GM06990 (cell line): ENCODE data around the gene MAGI2.

ENCODE experiments used
- DNase-seq: peaks from one replicate; pipeline ENCODE4 v3.0.0-alpha.2; 2011; ENCODE audit not compliant: insufficient read length; ENCODE audit errors: extremely low read depth
- H3K27me3 ChIP-seq: replicated peaks from 2 replicates; pipeline ENCODE4 v1.6.0; 2011; ENCODE audit warnings: low read length; ENCODE audit not compliant: control insufficient read depth, insufficient read depth
- H3K36me3 ChIP-seq: 2 replicates; pipeline ENCODE4 v1.5.1; 2011; ENCODE audit warnings: low read length; ENCODE audit not compliant: control insufficient read depth, insufficient read depth
- H3K4me3 ChIP-seq: replicated peaks from 2 replicates; pipeline ENCODE4 v1.5.1; 2011; ENCODE audit warnings: low read depth, mild to moderate bottlenecking, control low read depth, low read length
- CTCF ChIP-seq: IDR thresholded peaks from 2 replicates; pipeline ENCODE4 v1.5.1; 2011; ENCODE audit warnings: low read length, control low read depth, mild to moderate bottlenecking, inconsistent platforms; ENCODE audit not compliant: insufficient read depth, poor library complexity, severe bottlenecking

Gene MAGI2

DNA sequence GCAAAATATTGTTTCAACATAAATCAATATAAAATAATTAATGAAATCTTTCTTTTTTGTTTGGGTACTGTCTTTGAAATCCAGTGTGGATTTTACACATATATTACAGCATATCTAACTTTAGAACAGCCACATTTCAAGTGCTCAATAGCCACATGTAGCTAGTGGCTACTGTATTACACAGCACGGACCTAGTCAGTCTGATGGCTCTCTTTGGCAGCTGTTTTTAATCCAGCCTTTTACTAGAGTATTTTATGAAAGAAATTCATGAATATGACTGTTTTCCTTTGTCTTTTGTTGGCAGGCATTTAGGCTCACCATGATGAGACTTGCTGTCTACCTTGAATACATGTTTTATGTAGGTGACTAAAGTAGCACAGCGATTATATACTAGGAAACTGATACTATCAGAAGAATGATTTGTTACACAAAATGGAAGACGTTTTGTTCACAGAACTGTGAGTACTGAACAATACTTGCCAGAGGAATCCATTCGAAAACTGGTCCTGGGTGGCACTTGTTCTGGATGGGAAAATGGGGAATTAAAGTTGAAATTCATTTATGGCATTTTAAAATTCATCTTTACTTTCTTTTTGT lies 1268.2 kb downstream of the MAGI2 start:
- no peak for DNase-seq
- no peaks in the 10 kb centered on the region for H3K36me3 ChIP-seq
- TF ChIP-seq CTCF: no peak
- H3K27me3 ChIP-seq: no peaks in the 10 kb centered on the region
- H3K4me3 ChIP-seq: no peak overlapping the region

GRCh38 chr7:78184299-78184698 lies 1269.2 kb downstream of the MAGI2 start:
- no peaks in the 10 kb centered on the region for H3K36me3 ChIP-seq
- no peaks in the 10 kb centered on the region for H3K27me3 ChIP-seq
- TF ChIP-seq CTCF: no peak
- no peak overlapping the region for H3K4me3 ChIP-seq
- DNase-seq: no peak

DNA sequence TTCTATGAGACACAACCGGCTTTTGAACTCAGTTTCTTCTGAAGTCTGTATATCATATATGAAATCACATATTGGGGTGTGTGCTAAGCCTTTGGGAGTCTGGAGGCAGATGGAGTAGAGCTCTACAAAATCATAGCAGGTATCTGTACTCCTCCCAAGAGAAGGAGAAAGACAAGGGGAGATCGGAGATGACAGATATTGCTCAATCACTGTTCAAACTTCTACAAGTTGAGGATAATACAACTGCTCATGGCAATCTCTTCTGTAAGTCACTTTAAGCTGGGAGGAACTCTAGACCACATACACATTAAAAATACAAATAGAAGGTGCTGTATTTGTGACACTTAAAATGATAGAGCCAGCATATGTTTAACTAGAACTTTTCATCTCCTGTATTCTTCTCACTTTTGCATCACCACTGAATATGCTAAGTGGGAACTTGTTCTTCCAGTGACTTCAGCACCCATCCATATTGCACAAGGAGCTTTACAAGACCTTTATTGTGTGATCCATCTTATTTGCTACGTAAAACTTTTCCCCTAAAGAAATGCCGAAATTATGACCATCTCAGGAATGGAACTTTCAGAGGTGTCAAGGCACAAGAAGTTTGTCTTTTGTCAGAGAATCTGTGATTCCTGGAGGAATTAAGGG lies 1273.5 kb downstream of the MAGI2 start:
- no peak for TF ChIP-seq CTCF
- H3K36me3 ChIP-seq: no peaks in the 10 kb centered on the region
- no peak for DNase-seq
- 0 out of 2 replicates have a peak, but pooled peaks cover 1% of the 10 kb centered on the region for H3K27me3 ChIP-seq
- no peak overlapping the region for H3K4me3 ChIP-seq

GRCh38 chr7:78179211-78179610 lies 1274.3 kb downstream of the MAGI2 start:
- no peak for DNase-seq

GRCh38 chr7:78178319-78178718 lies 1275.1 kb downstream of the MAGI2 start:
- DNase-seq: no peak
- no peaks in the 10 kb centered on the region for H3K36me3 ChIP-seq
- H3K4me3 ChIP-seq: no peak overlapping the region
- no peak for TF ChIP-seq CTCF
- 0 out of 2 replicates have a peak, but pooled peaks cover 1% of the 10 kb centered on the region for H3K27me3 ChIP-seq

More at GRCh38 chr7:78179211-78179610, 1274.3 kb downstream of the MAGI2 start:
- H3K4me3 ChIP-seq: no peak overlapping the region
- H3K27me3 ChIP-seq: 0 out of 2 replicates have a peak, but pooled peaks cover 1% of the 10 kb centered on the region
- no peaks in the 10 kb centered on the region for H3K36me3 ChIP-seq
- no peak for TF ChIP-seq CTCF
